Upper lobe of left lung (tissue), 6 donors: ENCODE results near the gene USP51. TPM values are rescaled to one million over a fixed set of nuclear protein-coding genes. Genes with fewer than 3 reads are reported as not detected.
A peak's percentile ranks its signal among the peaks of the same experiment; 100 is the strongest.
"Not testable (repeated sequence)": the region's sequence is repeated elsewhere in the genome, so short reads cannot be mapped to it uniquely, and the experiment has no call there.

ENCODE experiments used
- ATAC-seq, 2 donors: fragments of 200-7000 bp; cut with Tn5 transposase; one replicate each; pipeline ENCODE4 v1.9.1; 2022; ENCODE audit warnings: mild to moderate bottlenecking in 2 of 2, moderate library complexity in 2 of 2; ENCODE audit not compliant: low FRiP score in 2 of 2
- DNase-seq, 2 donors: peaks; one replicate each; pipeline ENCODE4 v3.0.0-alpha.2; 2019 to 2020
- H3K27ac ChIP-seq, 4 donors: fragments of 200-600 bp; sonication (generic); one replicate each; pipeline ENCODE4 v1.5.1; 2016 to 2019
- H3K27me3 ChIP-seq, 4 donors: fragments of 200-600 bp; sonication (generic); one replicate each; pipeline ENCODE4 v1.5.1; 2017 to 2019
- H3K36me3 ChIP-seq, 4 donors: fragments of 200-600 bp; sonication (generic); one replicate each; pipeline ENCODE4 v1.5.1; 2016 to 2019
- H3K4me1 ChIP-seq, 4 donors: fragments of 200-600 bp; sonication (generic); one replicate each; pipeline ENCODE4 v1.5.1; 2018 to 2019
- H3K4me3 ChIP-seq, 4 donors: fragments of 200-600 bp; sonication (generic); one replicate each; pipeline ENCODE4 v1.5.1; 2017 to 2019; ENCODE audit warnings: mild to moderate bottlenecking in 2 of 4, moderate library complexity in 1 of 4
- H3K9me3 ChIP-seq, 4 donors: fragments of 200-600 bp; sonication (generic); one replicate each; pipeline ENCODE4 v1.5.1; 2018 to 2019
- CTCF ChIP-seq, 6 experiments: fragments of 450-650 bp in 4 of 6; fragments of 200-600 bp in 2 of 6; sonication (generic) in 2 of 6; IDR thresholded peaks; one replicate each; pipeline ENCODE4 v1.5.1; 2016 to 2019; ENCODE audit warnings: antibody characterized with exemption in 6 of 6
- EP300 ChIP-seq, 4 donors: sonication (generic); formaldehyde crosslinking; IDR thresholded peaks; one replicate each; pipeline ENCODE4 v1.5.1; 2017; ENCODE audit warnings: antibody characterized with exemption in 4 of 4, control low read depth in 2 of 4
- POLR2A ChIP-seq, 4 donors: fragments of 450-650 bp; IDR thresholded peaks; one replicate each; pipeline ENCODE4 v1.5.1; 2016 to 2017; ENCODE audit warnings: antibody characterized with exemption in 4 of 4, mild to moderate bottlenecking in 2 of 4
- POLR2AphosphoS5 ChIP-seq, 2 donors: sonication (generic); formaldehyde crosslinking; IDR thresholded peaks; one replicate each; pipeline ENCODE4 v1.5.1; 2017; ENCODE audit warnings: antibody characterized with exemption in 2 of 2
- WGBS, 2 donors: methylation state at CpG; one replicate each; pipeline ENCODE4 v1.1.5; 2017 to 2018; 5-methylcytosine and 5-hydroxymethylcytosine counted together
- total RNA-seq, 6 donors: library from RNA; depleted of rRNA in 4 of 6; stranded (reverse); fragments of >200 nt in 4 of 6; gene quantifications; one replicate each; pipeline versions ENCODE4 v1.1.0 to v1.2.1, GENCODE V29; 2016 to 2021
- donor health status: DM: no; HTN: no; CAD: no; lungs with moderate emphysema.
- donor health status: DM: no; HTN: yes; CAD: no; lungs with severe emphysema.

The USP51 gene
- total RNA-seq, 6 donors from 2014 or later = 0.55 to 4.4 (median 3.2) TPM

DNA sequence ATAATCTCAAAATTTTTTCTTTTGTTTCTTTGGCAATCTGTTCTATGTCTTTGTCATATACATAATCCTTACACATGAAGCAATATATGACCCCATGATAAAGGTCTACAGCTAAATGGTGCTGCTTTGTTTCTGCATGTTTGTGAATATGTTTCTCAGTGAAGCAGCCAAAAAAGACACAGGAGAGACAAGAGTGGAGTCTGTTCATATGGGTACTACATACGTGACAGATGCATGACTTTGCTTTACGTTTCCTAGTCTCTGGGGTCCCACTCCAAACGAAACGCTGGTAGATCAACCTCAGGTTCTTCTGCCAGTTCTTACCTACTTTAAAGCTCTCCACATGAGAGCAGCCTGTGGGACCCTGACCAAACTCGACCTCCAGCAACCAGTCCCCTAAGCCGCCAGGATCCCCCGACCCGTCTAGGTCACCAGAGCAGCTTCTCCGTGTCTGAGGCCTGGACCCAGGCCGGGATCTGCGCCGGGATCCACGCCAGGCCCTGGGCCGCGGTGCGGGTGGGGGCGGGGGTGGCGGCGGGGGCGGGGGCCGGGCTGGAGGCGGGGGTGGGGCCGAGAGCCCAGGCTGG is 1.5 kb downstream of the USP51 start:
- Histone ChIP-seq H3K36me3 (no peaks in the 10 kb centered on the region), H3K27me3 (no peaks in the 10 kb centered on the region), H3K4me1 (peaks cover 0 to 7% (median 0%) of the 10 kb centered on the region in 4 donors), H3K9me3 (no peaks in the 10 kb centered on the region), H3K27ac (peak overlapping the region; percentile 87 to 93 (median 91)), H3K4me3 (peak overlapping the region in 3 of 4 donors; percentile 50 to 72 (median 57))
- 7 to 54% methylated on average over 3 to 18 of the region's 23 CpGs for whole genome bisulfite sequencing, 2 donors
- DNase-seq = no peak
- no peak for TF ChIP-seq CTCF (IDR thresholded peaks at IDR 0.05)
- no peak for ATAC-seq

GRCh38 chrX:55487143-55487542 is 2.5 kb downstream of the USP51 start:
- TF ChIP-seq POLR2AphosphoS5 (IDR thresholded peaks at IDR 0.05) (no peak), CTCF (IDR thresholded peaks at IDR 0.05) (no peak), POLR2A (IDR thresholded peaks at IDR 0.05) (no peak), EP300 (IDR thresholded peaks at IDR 0.05) (no peak)
- DNase-seq = no peak
- Histone ChIP-seq H3K36me3 (no peaks in the 10 kb centered on the region), H3K27me3 (no peaks in the 10 kb centered on the region), H3K9me3 (no peaks in the 10 kb centered on the region), H3K4me3 (no peak overlapping the region), H3K4me1 (peaks cover 0 to 7% (median 0%) of the 10 kb centered on the region in 4 donors), H3K27ac (no peak overlapping the region)
- ATAC-seq = no peak
- 73 to 100% methylated on average over 2 of the region's 2 CpGs for WGBS, 2 donors

- no peaks in the 10 kb centered on the region for H3K36me3 ChIP-seq
- no peak overlapping the region for H3K4me3 ChIP-seq
- peaks cover 0 to 7% (median 0%) of the 10 kb centered on the region in 4 donors for H3K4me1 ChIP-seq
- no peaks in the 10 kb centered on the region for H3K9me3 ChIP-seq
- H3K27me3 ChIP-seq = no peaks in the 10 kb centered on the region
- ATAC-seq (no peak), DNase-seq (no peak)
- no peak for TF ChIP-seq POLR2A (IDR thresholded peaks at IDR 0.05)
- TF ChIP-seq EP300 (IDR thresholded peaks at IDR 0.05) = no peak
- 72 to 73% methylated on average over 3 of the region's 3 CpGs for WGBS, 2 donors
- no peak overlapping the region for H3K27ac ChIP-seq
Observed at GRCh38 chrX:55486736-55487135, 2.9 kb downstream of the USP51 start.

DNA sequence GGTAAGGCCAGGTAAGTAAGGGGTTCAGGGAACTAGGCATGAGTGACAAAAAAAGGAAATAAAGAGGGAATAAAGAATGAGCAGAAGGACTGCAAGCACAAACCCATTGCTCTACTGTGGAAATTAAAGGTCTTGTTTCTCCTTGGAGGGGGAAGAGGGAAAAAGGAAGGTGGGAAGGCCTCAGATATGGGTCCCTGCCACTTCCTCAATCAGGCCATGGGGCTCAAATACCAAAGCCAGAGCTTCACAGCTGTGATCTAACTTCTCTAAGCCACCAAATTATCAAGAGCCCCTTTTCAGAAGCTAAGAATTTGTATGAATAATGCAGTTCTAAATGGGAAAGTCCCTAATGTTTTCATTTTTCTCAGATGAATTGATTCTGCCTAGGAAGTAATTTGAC is 4.7 kb downstream of the USP51 start:
- Histone ChIP-seq H3K27ac (no peak overlapping the region), H3K9me3 (no peaks in the 10 kb centered on the region), H3K27me3 (no peaks in the 10 kb centered on the region), H3K4me1 (peaks cover 0 to 4% (median 0%) of the 10 kb centered on the region in 4 donors), H3K4me3 (no peak overlapping the region), H3K36me3 (no peaks in the 10 kb centered on the region)
- no peak for TF ChIP-seq POLR2AphosphoS5 (IDR thresholded peaks at IDR 0.05)
- no peak for TF ChIP-seq CTCF (IDR thresholded peaks at IDR 0.05)
- no peak for TF ChIP-seq POLR2A (IDR thresholded peaks at IDR 0.05)
- TF ChIP-seq EP300 (IDR thresholded peaks at IDR 0.05) = no peak
- no peak for ATAC-seq
- DNase-seq = no peak

- DNase-seq = no peak
- no peak overlapping the region for H3K27ac ChIP-seq
- 46 to 67% methylated on average over 1 to 3 of the region's 3 CpGs for WGBS, 2 donors
- ATAC-seq = no peak
- H3K36me3 ChIP-seq = no peaks in the 10 kb centered on the region
- H3K4me3 ChIP-seq = no peak overlapping the region
- no peaks in the 10 kb centered on the region for H3K9me3 ChIP-seq
- no peak for TF ChIP-seq CTCF (IDR thresholded peaks at IDR 0.05)
- no peak for TF ChIP-seq EP300 (IDR thresholded peaks at IDR 0.05)
- no peak for TF ChIP-seq POLR2AphosphoS5 (IDR thresholded peaks at IDR 0.05)
- TF ChIP-seq POLR2A (IDR thresholded peaks at IDR 0.05) = no peak
- H3K27me3 ChIP-seq = no peaks in the 10 kb centered on the region
- H3K4me1 ChIP-seq = no peaks in the 10 kb centered on the region
Observed at GRCh38 chrX:55480390-55481062, 9.1 kb downstream of the USP51 start.

DNA sequence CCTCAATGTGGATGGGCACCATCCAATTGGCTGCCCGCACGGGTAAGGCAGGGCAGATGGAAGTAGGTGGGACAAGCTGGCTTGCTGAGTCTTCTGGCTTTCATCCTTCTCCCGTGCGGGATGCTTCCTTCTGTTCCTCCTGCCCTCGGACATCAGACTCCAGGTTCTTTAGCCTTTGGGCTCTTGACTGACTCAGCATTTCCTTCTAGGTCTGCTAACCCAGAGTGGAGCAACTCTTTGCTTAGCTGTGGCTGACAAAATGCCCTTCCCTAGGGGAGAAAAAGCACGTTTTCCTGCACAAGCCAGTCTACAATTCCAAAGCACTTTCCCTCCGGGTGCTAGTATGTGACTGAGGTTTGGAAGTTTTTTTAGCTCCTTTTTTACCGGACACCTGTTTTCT is 9.7 kb downstream of the USP51 start:
- not testable (repeated sequence) for H3K27ac ChIP-seq, H3K4me1 ChIP-seq, ATAC-seq, H3K36me3 ChIP-seq, H3K4me3 ChIP-seq, DNase-seq, H3K27me3 ChIP-seq, H3K9me3 ChIP-seq
- WGBS, 2 donors = 76 to 100% methylated on average over 1 to 4 of the region's 8 CpGs

DNA sequence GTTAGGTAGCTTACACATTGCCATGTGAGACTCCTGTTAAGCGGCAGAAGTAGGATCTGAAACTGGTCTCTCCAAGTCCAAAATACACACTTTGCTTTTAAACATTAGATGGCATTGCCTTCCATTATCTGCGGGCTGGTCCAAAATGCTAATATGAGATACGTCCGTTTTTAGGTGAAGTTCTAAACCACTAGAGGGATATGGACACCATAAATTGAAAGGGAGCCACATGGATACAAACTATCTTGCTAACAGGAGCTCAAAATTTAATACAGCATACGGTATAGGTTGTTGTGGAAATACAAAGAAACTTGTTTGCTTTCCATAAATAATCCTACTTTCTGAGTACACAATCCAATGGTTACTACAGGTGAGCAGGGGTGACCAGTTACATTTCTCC is 23.9 kb downstream of the USP51 start:
- H3K4me3 ChIP-seq, H3K27ac ChIP-seq, H3K4me1 ChIP-seq, DNase-seq, H3K36me3 ChIP-seq, H3K27me3 ChIP-seq, ATAC-seq, H3K9me3 ChIP-seq: not testable (repeated sequence)
- no CpG with 5 or more reads among the region's 5 CpGs for WGBS, 2 donors

DNA sequence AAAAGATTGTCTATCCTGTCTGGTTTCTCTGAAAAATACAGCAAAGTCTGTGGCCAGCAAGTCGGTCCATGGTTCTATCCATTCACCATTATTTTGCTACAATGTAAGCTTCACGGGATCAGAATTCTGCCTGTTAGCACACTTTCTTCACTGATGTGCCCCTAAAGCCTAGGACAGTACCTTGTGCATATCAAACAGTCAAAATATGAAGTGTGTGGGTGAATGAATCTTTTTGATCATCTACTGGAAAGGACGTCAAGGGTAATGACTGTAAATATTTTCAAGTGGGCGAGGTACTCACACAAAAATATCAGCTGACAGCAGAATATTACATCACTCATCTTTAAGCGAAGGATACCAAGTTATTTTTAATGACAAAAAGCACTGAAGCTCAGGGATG is 24.5 kb downstream of the USP51 start:
- DNase-seq, H3K4me3 ChIP-seq, ATAC-seq, H3K27me3 ChIP-seq, H3K36me3 ChIP-seq, H3K9me3 ChIP-seq, H3K4me1 ChIP-seq, H3K27ac ChIP-seq: not testable (repeated sequence)
- WGBS, 2 donors = no CpG with 5 or more reads among the region's 5 CpGs
